Spleen (tissue), 11 donors: ENCODE data around the gene KYNU. TPM values are rescaled to one million over a fixed set of nuclear protein-coding genes. Genes with fewer than 3 reads are reported as not detected.

ENCODE experiments used
- DNase-seq: peaks from one replicate; pipeline ENCODE4 v3.0.0-alpha.2; 2020
- H3K27ac ChIP-seq, 8 donors: fragments of 200-600 bp; sonication (generic) in 7 of 8; 1 replicate in 4 of 8; 2 replicates in 4 of 8; pipeline versions ENCODE4 v1.5.0 to v1.8.0; 2016 to 2021; ENCODE audit warnings: inconsistent platforms in 4 of 8, mild to moderate bottlenecking in 4 of 8, moderate library complexity in 1 of 8
- H3K27me3 ChIP-seq, 7 donors: fragments of 200-600 bp; sonication (generic) in 6 of 7; replicated peaks in 1 of 7; 1 replicate in 4 of 7; 2 replicates in 3 of 7; pipeline versions ENCODE4 v1.5.0 to v1.8.0; 2016 to 2021; ENCODE audit warnings: inconsistent platforms in 3 of 7, mild to moderate bottlenecking in 1 of 7
- H3K36me3 ChIP-seq, 6 donors: fragments of 200-600 bp; sonication (generic) in 5 of 6; 1 replicate in 4 of 6; 2 replicates in 2 of 6; pipeline versions ENCODE4 v1.5.0 to v1.8.0; 2016 to 2021; ENCODE audit warnings: inconsistent platforms in 2 of 6
- H3K4me1 ChIP-seq, 6 donors: fragments of 200-600 bp; sonication (generic) in 5 of 6; 1 replicate in 3 of 6; 2 replicates in 3 of 6; pipeline versions ENCODE4 v1.5.0 to v1.8.0; 2016 to 2021; ENCODE audit warnings: inconsistent platforms in 3 of 6
- H3K4me3 ChIP-seq, 8 donors: fragments of 200-600 bp; sonication (generic) in 7 of 8; 1 replicate in 4 of 8; 2 replicates in 4 of 8; pipeline versions ENCODE4 v1.5.0 to v1.8.0; 2016 to 2021; ENCODE audit warnings: inconsistent platforms in 4 of 8, mild to moderate bottlenecking in 4 of 8, moderate library complexity in 2 of 8
- H3K9me3 ChIP-seq, 8 donors: fragments of 200-600 bp; sonication (generic) in 7 of 8; 1 replicate in 4 of 8; 2 replicates in 4 of 8; pipeline versions ENCODE4 v1.5.0 to v1.8.0; 2016 to 2021; ENCODE audit warnings: inconsistent platforms in 4 of 8
- POLR2A ChIP-seq, 3 donors: fragments of 450-650 bp; IDR thresholded peaks; one replicate each; pipeline ENCODE4 v1.5.1; 2017; ENCODE audit warnings: antibody characterized with exemption in 3 of 3, mild to moderate bottlenecking in 1 of 3
- POLR2AphosphoS5 ChIP-seq, 3 donors: sonication (generic); formaldehyde crosslinking; IDR thresholded peaks; one replicate each; pipeline ENCODE4 v1.5.1; 2017; ENCODE audit warnings: antibody characterized with exemption in 3 of 3
- WGBS, 5 donors: extraction: QIAGEN DNeasy Blood & Tissue Kit in 3 of 5; methylation state at CpG; one replicate each; pipeline versions ENCODE4 v1.1.5 to v1.1.7; 2013 to 2018; 5-methylcytosine and 5-hydroxymethylcytosine counted together
- intact Hi-C: fragments of 100-400 bp; cut with DNase I; formaldehyde crosslinking; loops from one replicate; pipeline ENCODE4 v1.15.0; 2023; ENCODE audit warnings: low total_unique reads
- polyA plus RNA-seq, 3 donors: library from polyadenylated mRNA; stranded (reverse); fragments of 200-250 nt; gene quantifications; one replicate each; pipeline ENCODE4 v1.2.1, GENCODE V29; 2013
- total RNA-seq, 7 donors: library from RNA; depleted of rRNA in 3 of 7; stranded (reverse); fragments of >200 nt in 3 of 7; fragmentation: NEBNext Ultra II Directional in 4 of 7; extraction: Animal tissue kit (Norgen Biotek cat#: 25700) in 4 of 7; gene quantifications; one replicate each; pipeline versions ENCODE4 v1.1.0 to v1.2.1, GENCODE V29; 2016 to 2021
- TF ChIP-seq, protein P1 (sequence below), 11 experiments: fragments of 200-600 bp in 7 of 11; fragments of 450-650 bp in 4 of 11; sonication (generic) in 4 of 11; IDR thresholded peaks in 8 of 11; conservative IDR thresholded peaks in 3 of 11; 1 replicate in 7 of 11; 2 replicates in 4 of 11; pipeline versions ENCODE4 v1.4.0 to v1.8.0; 2016 to 2021; ENCODE audit warnings: antibody characterized with exemption in 11 of 11, inconsistent platforms in 4 of 11, mild to moderate bottlenecking in 1 of 11
- donor health status: healthy with polysubstance abuse.
- donor health status: DM: no; HTN: no; CAD: no; lungs with moderate emphysema.
- donor health status: DM: no; HTN: no; CAD: no.
- donor health status: Bipolar disorder and iron deficiency.
- donor health status: healthy.
- donor health status: DM: no; HTN: no; CAD: no.
- donor health status: DM: yes; HTN: yes; CAD: no.

The KYNU gene
- total and polyA plus RNA-seq, 10 donors = 11.1 to 38.4 (median 20.8) TPM

DNA sequence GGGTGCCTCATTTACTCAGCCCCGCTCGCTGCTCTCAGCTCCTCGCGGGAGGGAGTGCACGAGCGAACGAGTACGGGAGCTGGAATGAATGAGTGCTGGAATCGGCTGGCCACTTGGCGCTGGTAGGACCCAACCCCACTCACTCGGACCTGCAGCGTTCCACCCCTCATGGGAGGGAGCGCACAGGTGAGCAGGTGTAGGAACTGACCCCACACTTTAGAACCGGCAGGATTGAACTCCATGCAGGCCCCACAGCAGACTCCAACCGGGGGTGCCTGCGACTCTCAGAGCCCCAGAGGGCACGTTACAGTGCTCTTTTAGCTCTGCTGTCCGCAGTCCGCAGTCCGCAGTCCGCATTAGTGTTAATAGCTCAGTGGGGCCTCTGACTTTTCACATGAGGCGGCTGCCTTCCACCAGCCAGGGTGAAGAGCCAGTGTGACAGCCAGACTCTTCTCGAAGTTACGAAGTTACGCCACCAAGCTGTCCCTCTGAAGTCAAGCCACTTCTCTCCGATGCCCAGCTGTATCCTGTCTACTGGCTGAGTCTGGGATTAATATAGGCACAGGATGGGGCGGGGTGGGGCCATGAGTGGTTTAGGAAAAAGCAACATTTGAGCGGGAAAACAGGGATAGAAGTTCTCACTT is 149.1 kb downstream of the KYNU start:
- DNase-seq = no peak
- H3K4me3 ChIP-seq = no peak overlapping the region
- peaks cover 0 to 6% (median 0%) of the 10 kb centered on the region in 7 donors for H3K27me3 ChIP-seq
- TF ChIP-seq POLR2A (IDR thresholded peaks at IDR 0.05) (no peak), POLR2AphosphoS5 (IDR thresholded peaks at IDR 0.05) (no peak)
- TF ChIP-seq, protein P1, sequence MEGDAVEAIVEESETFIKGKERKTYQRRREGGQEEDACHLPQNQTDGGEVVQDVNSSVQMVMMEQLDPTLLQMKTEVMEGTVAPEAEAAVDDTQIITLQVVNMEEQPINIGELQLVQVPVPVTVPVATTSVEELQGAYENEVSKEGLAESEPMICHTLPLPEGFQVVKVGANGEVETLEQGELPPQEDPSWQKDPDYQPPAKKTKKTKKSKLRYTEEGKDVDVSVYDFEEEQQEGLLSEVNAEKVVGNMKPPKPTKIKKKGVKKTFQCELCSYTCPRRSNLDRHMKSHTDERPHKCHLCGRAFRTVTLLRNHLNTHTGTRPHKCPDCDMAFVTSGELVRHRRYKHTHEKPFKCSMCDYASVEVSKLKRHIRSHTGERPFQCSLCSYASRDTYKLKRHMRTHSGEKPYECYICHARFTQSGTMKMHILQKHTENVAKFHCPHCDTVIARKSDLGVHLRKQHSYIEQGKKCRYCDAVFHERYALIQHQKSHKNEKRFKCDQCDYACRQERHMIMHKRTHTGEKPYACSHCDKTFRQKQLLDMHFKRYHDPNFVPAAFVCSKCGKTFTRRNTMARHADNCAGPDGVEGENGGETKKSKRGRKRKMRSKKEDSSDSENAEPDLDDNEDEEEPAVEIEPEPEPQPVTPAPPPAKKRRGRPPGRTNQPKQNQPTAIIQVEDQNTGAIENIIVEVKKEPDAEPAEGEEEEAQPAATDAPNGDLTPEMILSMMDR (IDR thresholded peaks at IDR 0.05 in 8 of 11, conservative IDR thresholded peaks at IDR 0.05 in 3 of 11) = no peak
- intact Hi-C loops = no loop called here
- H3K4me1 ChIP-seq = peaks cover 0 to 19% (median 2%) of the 10 kb centered on the region in 6 donors
- WGBS, 5 donors = 48 to 60% (median 53%) methylated on average over 24 to 28 of the region's 28 CpGs
- no peak overlapping the region for H3K27ac ChIP-seq
- H3K36me3 ChIP-seq = peaks cover 0 to 6% (median 0%) of the 10 kb centered on the region in 6 donors
- no peaks in the 10 kb centered on the region for H3K9me3 ChIP-seq

DNA sequence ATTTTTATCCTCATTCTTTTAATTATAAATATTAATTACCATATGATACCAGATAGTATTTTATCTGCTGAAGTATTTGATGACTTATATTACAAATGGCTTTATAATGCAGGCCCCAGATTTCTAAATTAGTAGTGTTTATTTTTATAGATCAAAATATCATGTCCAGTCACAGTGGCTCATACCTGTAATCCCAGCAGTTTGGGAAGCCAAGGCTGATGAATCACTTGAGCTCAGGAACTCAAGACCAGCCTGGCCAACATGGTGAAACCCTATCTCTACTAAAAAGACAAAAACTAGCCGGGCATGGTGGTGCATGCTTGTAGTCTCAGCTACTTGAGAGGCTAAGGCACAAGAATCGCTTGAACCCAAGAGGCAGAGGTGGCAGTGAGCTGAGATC is 151.7 kb downstream of the KYNU start:
- Histone ChIP-seq H3K4me1 (peaks cover 0 to 19% (median 2%) of the 10 kb centered on the region in 6 donors), H3K27me3 (peaks cover 0 to 6% (median 0%) of the 10 kb centered on the region in 7 donors), H3K36me3 (peaks cover 0 to 6% (median 0%) of the 10 kb centered on the region in 6 donors), H3K4me3 (no peak overlapping the region), H3K27ac (no peak overlapping the region), H3K9me3 (no peaks in the 10 kb centered on the region)
- TF ChIP-seq POLR2A (IDR thresholded peaks at IDR 0.05) (no peak), POLR2AphosphoS5 (IDR thresholded peaks at IDR 0.05) (no peak)
- TF ChIP-seq, protein P1 (IDR thresholded peaks at IDR 0.05 in 8 of 11, conservative IDR thresholded peaks at IDR 0.05 in 3 of 11) = no peak
- WGBS, 5 donors = 70 to 100% (median 96%) methylated on average over 2 of the region's 2 CpGs
- intact Hi-C loops = no loop called here
- no peak for DNase-seq

DNA sequence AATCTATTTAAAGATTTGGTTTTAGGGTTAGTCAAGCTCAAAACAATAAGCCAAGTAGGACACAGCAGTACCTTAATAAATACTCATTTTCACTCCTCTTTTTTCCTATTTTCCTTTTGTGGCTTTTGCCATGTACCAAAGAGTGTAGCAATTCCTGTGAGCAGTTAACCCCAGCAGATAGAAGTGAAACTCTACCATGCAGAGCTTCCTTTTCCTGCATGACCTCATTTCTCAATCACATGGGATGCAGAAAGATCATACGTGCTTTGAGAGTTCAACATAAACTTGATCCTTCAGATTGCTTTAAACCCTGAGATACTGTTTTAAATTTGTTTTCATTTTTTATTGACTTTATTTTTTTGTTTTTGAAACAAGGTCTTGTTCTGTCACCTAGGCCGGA is 152.7 kb downstream of the KYNU start:
- WGBS, 5 donors = 51 to 60% (median 56%) methylated on average over 2 of the region's 2 CpGs
- Histone ChIP-seq H3K9me3 (no peaks in the 10 kb centered on the region), H3K27me3 (peaks cover 0 to 6% (median 0%) of the 10 kb centered on the region in 7 donors), H3K4me1 (peaks cover 0 to 24% (median 3%) of the 10 kb centered on the region in 6 donors), H3K36me3 (peaks cover 0 to 6% (median 0%) of the 10 kb centered on the region in 6 donors), H3K27ac (peak overlapping the region in 4 of 8 donors; percentile 40 to 57 (median 50)), H3K4me3 (no peak overlapping the region)
- no peak for TF ChIP-seq POLR2AphosphoS5 (IDR thresholded peaks at IDR 0.05)
- TF ChIP-seq, protein P1 (IDR thresholded peaks at IDR 0.05 in 8 of 11, conservative IDR thresholded peaks at IDR 0.05 in 3 of 11) = no peak
- TF ChIP-seq POLR2A (IDR thresholded peaks at IDR 0.05) = no peak
- intact Hi-C loops = no loop called here
- DNase-seq = no peak

DNA sequence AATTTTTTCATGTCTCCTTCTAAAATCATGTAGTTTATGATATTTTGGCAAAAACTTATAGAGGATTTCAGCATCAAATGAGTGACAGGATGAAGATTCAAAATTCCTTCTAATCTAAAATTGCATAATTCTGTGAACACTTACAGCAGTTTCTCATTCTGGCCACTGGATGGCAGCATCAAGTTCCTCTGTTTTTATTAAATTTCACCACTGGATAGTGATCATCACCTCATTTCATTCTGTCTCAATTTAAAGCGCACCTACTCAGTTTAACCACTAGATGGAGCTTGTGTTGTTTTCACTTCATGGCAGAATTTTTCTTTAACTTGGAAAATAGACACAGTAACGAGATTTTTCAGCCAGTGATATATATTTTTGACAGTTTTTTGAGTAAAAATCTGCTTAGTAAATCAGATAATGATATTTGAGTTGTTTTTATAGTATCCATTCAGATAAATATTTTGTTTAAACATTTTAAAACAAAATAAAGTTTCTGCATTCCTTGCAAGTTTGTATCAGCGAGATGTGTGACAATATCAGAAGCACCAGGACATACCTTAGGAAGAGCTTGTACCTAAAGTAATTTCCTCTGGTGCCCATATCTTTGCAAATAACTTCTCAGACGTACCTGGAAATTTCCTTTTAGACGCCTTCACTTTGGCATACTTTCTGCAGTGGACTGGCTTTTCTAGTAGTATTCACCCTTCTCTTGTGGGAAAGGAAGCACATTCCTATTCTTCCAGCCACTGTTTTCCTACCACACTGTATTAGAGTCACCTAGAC is 157.0 kb downstream of the KYNU start:
- Histone ChIP-seq H3K9me3 (no peaks in the 10 kb centered on the region), H3K27me3 (no peaks in the 10 kb centered on the region), H3K4me3 (no peak overlapping the region), H3K27ac (no peak overlapping the region), H3K4me1 (peaks cover 0 to 15% (median 3%) of the 10 kb centered on the region in 6 donors), H3K36me3 (peaks cover 0 to 11% (median 0%) of the 10 kb centered on the region in 6 donors)
- no peak for DNase-seq
- TF ChIP-seq, protein P1 (IDR thresholded peaks at IDR 0.05 in 8 of 11, conservative IDR thresholded peaks at IDR 0.05 in 3 of 11) = peak; percentile 86 to 98 (median 95)
- TF ChIP-seq POLR2AphosphoS5 (IDR thresholded peaks at IDR 0.05) = no peak
- 42 to 51% (median 44%) methylated on average over 5 of the region's 5 CpGs for WGBS, 5 donors
- intact Hi-C loops = no loop called here
